Transverse colon (tissue), 1 donor: ENCODE data around the gene PCED1B.

Source experiments
- EP300 ChIP-seq: sonication (generic); formaldehyde crosslinking; IDR thresholded peaks from one replicate; pipeline ENCODE4 v1.6.1; 2017; ENCODE audit warnings: antibody characterized with exemption, low read depth
- POLR2A ChIP-seq: fragments of 450-650 bp; IDR thresholded peaks from one replicate; pipeline ENCODE4 v1.6.1; 2016; ENCODE audit warnings: antibody characterized with exemption, mild to moderate bottlenecking, moderate library complexity

- TF ChIP-seq POLR2A (no peak), EP300 (no peak)
These were observed 46.8 kb downstream of the PCED1B start for GRCh38 chr12:47126246-47126645.
